Measurements from ENCODE around the gene NDUFB8. TPM values are rescaled to one million over a fixed set of nuclear protein-coding genes. Genes with fewer than 3 reads are reported as not detected.

The NDUFB8 gene
- polyA plus RNA-seq, 1 donor: 206 TPM

DNA sequence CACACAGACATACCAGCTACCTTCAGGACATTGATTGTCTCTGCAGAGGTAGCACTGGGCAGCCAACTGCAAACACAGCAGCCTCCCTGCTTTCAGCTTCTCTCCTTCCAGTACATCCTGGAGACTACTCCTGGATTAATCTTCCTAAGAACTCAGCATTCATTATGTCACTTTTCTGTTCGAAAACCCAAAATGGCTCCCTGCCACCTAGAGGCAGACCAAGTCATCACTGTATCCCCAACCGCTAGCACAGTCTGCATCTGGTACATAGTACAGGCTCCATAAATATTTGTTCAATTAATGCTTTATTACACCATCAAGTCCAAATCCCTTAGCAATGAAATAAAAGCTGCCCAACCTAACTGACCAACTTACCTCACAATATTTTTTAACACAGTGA, 5.0 kb downstream of the NDUFB8 start:
- H3K27ac ChIP-seq (ENCODE audit: low read length): no peak overlapping the region
- H3K36me3 ChIP-seq (ENCODE audit: control insufficient read depth, insufficient read depth, low read length): peaks cover 40% of the 10 kb centered on the region
- no peak for DNase-seq
- H3K4me1 ChIP-seq (ENCODE audit: control insufficient read depth, insufficient read depth, low read length): peaks cover 9% of the 10 kb centered on the region
- no peak overlapping the region for H3K4me3 ChIP-seq (ENCODE audit: low read length)
- H3K27me3 ChIP-seq (ENCODE audit: control insufficient read depth, insufficient read depth, low read length): peaks cover 7% of the 10 kb centered on the region
- WGBS (ENCODE audit: insufficient coverage, low lambda C conversion rate): no CpG with 5 or more reads among the region's 2 CpGs
- H3K9me3 ChIP-seq (ENCODE audit: control insufficient read depth, low read depth, low read length): no peaks in the 10 kb centered on the region

- H3K9me3 ChIP-seq (ENCODE audit: control insufficient read depth, low read depth, low read length): no peaks in the 10 kb centered on the region
- H3K36me3 ChIP-seq (ENCODE audit: control insufficient read depth, insufficient read depth, low read length): peaks cover 40% of the 10 kb centered on the region
- H3K4me1 ChIP-seq (ENCODE audit: control insufficient read depth, insufficient read depth, low read length): peaks cover 11% of the 10 kb centered on the region
- no peak overlapping the region for H3K4me3 ChIP-seq (ENCODE audit: low read length)
- DNase-seq: no peak
- H3K27ac ChIP-seq (ENCODE audit: low read length): no peak overlapping the region
- WGBS (ENCODE audit: insufficient coverage, low lambda C conversion rate): no CpG with 5 or more reads among the region's 6 CpGs
- H3K27me3 ChIP-seq (ENCODE audit: control insufficient read depth, insufficient read depth, low read length): peaks cover 11% of the 10 kb centered on the region
Observed at GRCh38 chr10:100524206-100524605, 5.5 kb downstream of the NDUFB8 start.

DNA sequence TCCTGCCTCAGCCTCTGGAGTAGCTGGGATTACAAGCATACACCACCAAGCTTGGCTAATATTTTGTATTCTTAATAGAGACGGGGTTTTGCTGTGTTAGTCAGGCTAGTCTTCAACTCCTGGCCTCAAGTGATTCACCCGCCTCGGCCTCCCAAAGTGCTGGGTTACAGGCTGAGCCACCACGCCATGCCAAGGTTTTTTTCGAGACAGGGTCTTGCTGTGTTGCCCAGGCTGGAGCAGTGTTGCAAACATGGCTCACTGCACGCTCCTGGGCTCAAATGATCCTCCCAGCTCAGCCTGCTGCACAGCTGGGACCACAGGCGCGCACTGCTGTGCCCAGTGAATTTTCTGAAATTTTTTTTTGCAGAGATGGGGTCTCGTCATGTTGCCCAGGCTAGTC, 6.7 kb downstream of the NDUFB8 start:
- WGBS (ENCODE audit: insufficient coverage, low lambda C conversion rate): no CpG with 5 or more reads among the region's 9 CpGs
- H3K4me1 ChIP-seq (ENCODE audit: control insufficient read depth, insufficient read depth, low read length): peaks cover 6% of the 10 kb centered on the region

DNA sequence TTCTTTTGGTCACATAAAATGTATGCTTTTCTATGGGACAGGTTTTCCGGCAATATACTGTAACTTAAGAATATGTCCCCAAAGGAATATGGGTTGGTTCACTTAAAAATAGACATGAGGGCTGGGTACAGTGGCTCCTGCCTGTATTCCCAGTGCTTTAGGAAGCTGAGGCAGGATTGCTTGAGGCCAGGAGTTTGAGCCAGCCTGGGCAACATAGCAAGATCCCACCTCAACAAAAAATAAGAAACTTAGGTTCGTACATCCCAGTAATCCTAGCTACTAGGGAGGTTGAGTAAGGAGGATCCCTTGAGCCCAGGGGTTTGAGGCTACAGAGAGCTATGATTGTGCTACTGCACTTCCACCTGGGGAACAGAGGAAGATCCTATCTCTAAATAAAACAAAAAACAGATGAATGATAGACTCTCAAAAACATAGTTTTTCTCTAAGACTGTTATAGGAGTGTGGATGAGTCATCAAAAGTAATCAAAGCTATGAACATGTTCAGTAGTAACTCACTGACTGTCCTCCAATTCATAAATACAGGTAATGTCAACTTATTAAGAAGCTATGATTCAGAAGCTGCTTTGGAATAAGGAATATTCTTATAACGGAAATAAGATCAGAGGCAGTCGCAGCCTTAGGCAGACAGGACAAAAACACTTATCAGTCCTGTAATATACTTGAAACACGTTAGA, 7.4 kb downstream of the NDUFB8 start:
- 82% methylated on average over 2 of the region's 5 CpGs for WGBS (ENCODE audit: insufficient coverage, low lambda C conversion rate)
- DNase-seq: no peak
- H3K27me3 ChIP-seq (ENCODE audit: control insufficient read depth, insufficient read depth, low read length): peaks cover 16% of the 10 kb centered on the region
- no peak overlapping the region for H3K4me3 ChIP-seq (ENCODE audit: low read length)
- H3K9me3 ChIP-seq (ENCODE audit: control insufficient read depth, low read depth, low read length): no peaks in the 10 kb centered on the region
- no peak overlapping the region for H3K27ac ChIP-seq (ENCODE audit: low read length)
- peaks cover 6% of the 10 kb centered on the region for H3K4me1 ChIP-seq (ENCODE audit: control insufficient read depth, insufficient read depth, low read length)
- H3K36me3 ChIP-seq (ENCODE audit: control insufficient read depth, insufficient read depth, low read length): peaks cover 39% of the 10 kb centered on the region

More for the DNA sequence above, 6.7 kb downstream of the NDUFB8 start:
- H3K27ac ChIP-seq (ENCODE audit: low read length): no peak overlapping the region
- peaks cover 16% of the 10 kb centered on the region for H3K27me3 ChIP-seq (ENCODE audit: control insufficient read depth, insufficient read depth, low read length)
- no peak overlapping the region for H3K4me3 ChIP-seq (ENCODE audit: low read length)
- H3K36me3 ChIP-seq (ENCODE audit: control insufficient read depth, insufficient read depth, low read length): peaks cover 40% of the 10 kb centered on the region
- H3K9me3 ChIP-seq (ENCODE audit: control insufficient read depth, low read depth, low read length): no peaks in the 10 kb centered on the region
- DNase-seq: no peak

- H3K27me3 ChIP-seq (ENCODE audit: control insufficient read depth, insufficient read depth, low read length): peaks cover 16% of the 10 kb centered on the region
- H3K4me3 ChIP-seq (ENCODE audit: low read length): no peak overlapping the region
- no peak overlapping the region for H3K27ac ChIP-seq (ENCODE audit: low read length)
- H3K9me3 ChIP-seq (ENCODE audit: control insufficient read depth, low read depth, low read length): no peaks in the 10 kb centered on the region
- WGBS (ENCODE audit: insufficient coverage, low lambda C conversion rate): no CpG with 5 or more reads among the region's 3 CpGs
- DNase-seq: no peak
- peaks cover 6% of the 10 kb centered on the region for H3K4me1 ChIP-seq (ENCODE audit: control insufficient read depth, insufficient read depth, low read length)
- H3K36me3 ChIP-seq (ENCODE audit: control insufficient read depth, insufficient read depth, low read length): peaks cover 24% of the 10 kb centered on the region
Observed at GRCh38 chr10:100520811-100521210, 8.9 kb downstream of the NDUFB8 start.

DNA sequence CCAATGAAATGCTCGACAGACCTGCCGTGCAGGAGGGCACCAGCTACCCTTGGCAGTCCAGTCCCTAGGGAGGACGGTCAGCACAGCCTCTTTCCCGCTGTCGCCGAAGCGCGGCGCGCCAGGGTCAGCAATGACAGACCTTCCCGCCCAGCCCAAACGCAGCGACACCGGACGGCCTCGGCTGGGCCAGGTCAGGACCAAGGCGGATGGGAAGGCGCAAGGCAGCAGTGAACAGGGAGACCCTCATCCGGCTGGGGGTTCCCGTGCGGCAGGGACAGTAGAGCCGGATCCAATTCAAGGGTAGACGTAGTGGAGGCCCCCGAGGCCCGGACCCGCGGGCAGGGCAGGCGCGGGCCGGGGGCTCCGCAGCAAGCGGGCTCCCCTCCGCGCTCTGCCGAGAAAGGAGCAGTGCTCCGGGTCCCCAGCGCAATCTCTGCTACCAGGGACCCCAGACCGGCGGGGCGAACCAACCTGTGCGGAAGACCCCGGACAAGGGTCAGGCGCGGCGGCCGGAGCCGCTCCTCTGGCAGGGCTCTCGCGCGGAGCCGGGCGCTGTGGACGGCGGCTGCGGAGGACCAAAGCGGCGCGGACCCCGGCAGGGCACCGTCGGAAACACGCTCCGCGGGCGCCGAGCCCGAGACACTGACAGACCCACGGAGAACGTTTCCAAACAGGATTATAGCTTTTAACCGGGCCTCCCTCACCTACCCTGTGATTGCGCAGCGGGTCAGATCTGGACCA, 10.2 kb downstream of the NDUFB8 start, which contains the start of gene SEC31B:
SEC31B (minus strand) TSS at position 551 of the 741 bp plus-strand sequence. CDS start 2,909 bp downstream, outside the sequence.
- DNase-seq: peak in 1 of 2 donors; percentile 33
- Histone ChIP-seq H3K4me1 (ENCODE audit: control insufficient read depth, insufficient read depth, low read length) (peaks cover 6% of the 10 kb centered on the region), H3K4me3 (ENCODE audit: low read length) (peak within 1 kb of the TSS; percentile 23), H3K27me3 (ENCODE audit: control insufficient read depth, insufficient read depth, low read length) (peaks cover 16% of the 10 kb centered on the region), H3K36me3 (ENCODE audit: control insufficient read depth, insufficient read depth, low read length) (peaks cover 16% of the 10 kb centered on the region), H3K9me3 (ENCODE audit: control insufficient read depth, low read depth, low read length) (no peaks in the 10 kb centered on the region), H3K27ac (ENCODE audit: low read length) (no peak within 1 kb of the TSS)
- WGBS (ENCODE audit: insufficient coverage, low lambda C conversion rate): no CpG with 5 or more reads among the region's 72 CpGs

DNA sequence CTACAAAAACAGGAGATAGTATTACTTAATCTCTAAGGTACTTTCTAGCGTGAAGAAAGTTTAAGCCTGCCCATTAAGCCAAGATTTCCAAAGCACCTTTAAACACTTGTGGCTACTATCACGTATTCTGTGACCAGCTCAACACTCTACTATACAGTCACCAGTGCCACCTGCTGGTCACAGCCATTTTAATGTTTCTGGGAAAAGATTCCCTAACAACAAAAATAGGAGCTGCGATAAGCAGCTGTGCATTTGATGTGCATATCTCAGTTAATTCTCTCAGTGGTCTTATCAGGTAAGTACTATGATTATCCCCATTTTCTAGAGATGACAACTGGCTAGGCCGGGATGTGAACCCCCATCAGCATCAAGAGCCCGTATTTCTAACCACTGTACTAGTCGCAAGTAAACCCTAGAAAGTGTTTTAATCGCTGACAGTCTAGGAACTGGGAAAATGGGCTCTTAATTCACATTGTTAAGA, 10.9 kb downstream of the NDUFB8 start:
- Histone ChIP-seq H3K4me1 (ENCODE audit: control insufficient read depth, insufficient read depth, low read length) (peaks cover 6% of the 10 kb centered on the region), H3K4me3 (ENCODE audit: low read length) (no peak overlapping the region), H3K9me3 (ENCODE audit: control insufficient read depth, low read depth, low read length) (no peaks in the 10 kb centered on the region), H3K27ac (ENCODE audit: low read length) (no peak overlapping the region), H3K27me3 (ENCODE audit: control insufficient read depth, insufficient read depth, low read length) (peaks cover 16% of the 10 kb centered on the region), H3K36me3 (ENCODE audit: control insufficient read depth, insufficient read depth, low read length) (peaks cover 10% of the 10 kb centered on the region)
- 0% methylated on average over 1 of the region's 7 CpGs for WGBS (ENCODE audit: insufficient coverage, low lambda C conversion rate)
- peak; percentile 37 to 53 for DNase-seq

- Histone ChIP-seq H3K36me3 (ENCODE audit: control insufficient read depth, insufficient read depth, low read length) (no peaks in the 10 kb centered on the region), H3K4me1 (ENCODE audit: control insufficient read depth, insufficient read depth, low read length) (peaks cover 6% of the 10 kb centered on the region), H3K27me3 (ENCODE audit: control insufficient read depth, insufficient read depth, low read length) (peaks cover 16% of the 10 kb centered on the region), H3K4me3 (ENCODE audit: low read length) (no peak overlapping the region), H3K27ac (ENCODE audit: low read length) (no peak overlapping the region), H3K9me3 (ENCODE audit: control insufficient read depth, low read depth, low read length) (no peaks in the 10 kb centered on the region)
- no CpG with 5 or more reads among the region's 2 CpGs for WGBS (ENCODE audit: insufficient coverage, low lambda C conversion rate)
- no peak for DNase-seq
Observed at GRCh38 chr10:100516847-100517246, 12.8 kb downstream of the NDUFB8 start.

GRCh38 chr10:100515612-100516011, 14.1 kb downstream of the NDUFB8 start:
- peak in 1 of 2 donors; percentile 28 for DNase-seq
- Histone ChIP-seq H3K27ac (ENCODE audit: low read length) (no peak overlapping the region), H3K27me3 (ENCODE audit: control insufficient read depth, insufficient read depth, low read length) (peaks cover 16% of the 10 kb centered on the region), H3K4me3 (ENCODE audit: low read length) (no peak overlapping the region), H3K9me3 (ENCODE audit: control insufficient read depth, low read depth, low read length) (no peaks in the 10 kb centered on the region), H3K4me1 (ENCODE audit: control insufficient read depth, insufficient read depth, low read length) (peaks cover 6% of the 10 kb centered on the region), H3K36me3 (ENCODE audit: control insufficient read depth, insufficient read depth, low read length) (no peaks in the 10 kb centered on the region)
- no CpG with 5 or more reads among the region's 3 CpGs for WGBS (ENCODE audit: insufficient coverage, low lambda C conversion rate)

GRCh38 chr10:100510533-100511308, 18.9 kb downstream of the NDUFB8 start:
- Histone ChIP-seq H3K27me3 (ENCODE audit: control insufficient read depth, insufficient read depth, low read length) (no peaks in the 10 kb centered on the region), H3K4me1 (ENCODE audit: control insufficient read depth, insufficient read depth, low read length) (no peaks in the 10 kb centered on the region), H3K4me3 (ENCODE audit: low read length) (no peak overlapping the region), H3K27ac (ENCODE audit: low read length) (no peak overlapping the region), H3K36me3 (ENCODE audit: control insufficient read depth, insufficient read depth, low read length) (peaks cover 12% of the 10 kb centered on the region), H3K9me3 (ENCODE audit: control insufficient read depth, low read depth, low read length) (no peaks in the 10 kb centered on the region)
- no peak for DNase-seq
- WGBS (ENCODE audit: insufficient coverage, low lambda C conversion rate): 86% methylated on average over 1 of the region's 7 CpGs

Data from large intestine (tissue), 3 donors.